Lung (tissue), 12 donors: ENCODE data around the gene REEP3. TPM values are rescaled to one million over a fixed set of nuclear protein-coding genes. Genes with fewer than 3 reads are reported as not detected.
A peak's percentile ranks its signal among the peaks of the same experiment; 100 is the strongest.

Source experiments
- ATAC-seq: fragments of 200-7000 bp; cut with Tn5 transposase; one replicate; pipeline ENCODE4 v1.9.1; 2020; ENCODE audit warnings: moderate number of reproducible peaks; ENCODE audit not compliant: insufficient read depth, low FRiP score
- DNase-seq, 3 donors: peaks; one replicate each; pipeline ENCODE4 v3.0.0-alpha.2; 2013 to 2017
- H3K27ac ChIP-seq, 2 donors: one replicate each; pipeline ENCODE4 v1.5.1; 2013; ENCODE audit warnings: mild to moderate bottlenecking in 2 of 2, moderate library complexity in 2 of 2, control low read depth in 1 of 2, inconsistent platforms in 1 of 2, low read depth in 1 of 2, low read length in 1 of 2
- H3K27me3 ChIP-seq, 3 donors: one replicate each; pipeline ENCODE4 v1.5.1; 2013; ENCODE audit warnings: low read length in 2 of 3; ENCODE audit not compliant: control insufficient read depth in 3 of 3, insufficient read depth in 3 of 3
- H3K36me3 ChIP-seq, 4 donors: one replicate each; pipeline ENCODE4 v1.5.1; 2013; ENCODE audit warnings: low read length in 4 of 4, mild to moderate bottlenecking in 1 of 4, moderate library complexity in 1 of 4; ENCODE audit not compliant: control insufficient read depth in 4 of 4, insufficient read depth in 4 of 4
- H3K4me1 ChIP-seq, 5 donors: one replicate each; pipeline ENCODE4 v1.5.1; 2013; ENCODE audit warnings: low read length in 5 of 5, mild to moderate bottlenecking in 2 of 5, moderate library complexity in 1 of 5; ENCODE audit not compliant: control insufficient read depth in 5 of 5, insufficient read depth in 5 of 5
- H3K4me3 ChIP-seq: one replicate; pipeline ENCODE4 v1.5.1; 2013; ENCODE audit warnings: mild to moderate bottlenecking, control low read depth, moderate library complexity
- H3K9ac ChIP-seq, 2 donors: one replicate each; pipeline ENCODE4 v1.5.1; 2013; ENCODE audit warnings: low read length in 2 of 2, control low read depth in 1 of 2; ENCODE audit not compliant: insufficient read depth in 1 of 2
- H3K9me3 ChIP-seq, 4 donors: one replicate each; pipeline ENCODE4 v1.5.1; 2013; ENCODE audit warnings: low read length in 3 of 4, mild to moderate bottlenecking in 1 of 4, moderate library complexity in 1 of 4; ENCODE audit not compliant: control insufficient read depth in 4 of 4, insufficient read depth in 3 of 4
- WGBS, 2 donors: extraction: QIAGEN DNeasy Blood & Tissue Kit; methylation state at CpG; one replicate each; pipeline ENCODE4 v1.1.7; 2013; 5-methylcytosine and 5-hydroxymethylcytosine counted together
- polyA plus RNA-seq, 2 donors: library from polyadenylated mRNA; stranded (reverse); fragments of 200-250 nt; gene quantifications; one replicate each; pipeline ENCODE4 v1.2.1, GENCODE V29; 2013
- total RNA-seq, 2 donors: library from RNA; depleted of rRNA in 1 of 2; stranded (reverse); fragments of >200 nt in 1 of 2; gene quantifications; one replicate each; pipeline ENCODE4 v1.2.1, GENCODE V29; 2014 to 2021
- TF ChIP-seq, protein P1 (sequence below): IDR thresholded peaks from 2 replicates; pipeline ENCODE4 v1.5.1; 2012; ENCODE audit warnings: mild to moderate bottlenecking; ENCODE audit errors: control extremely low read depth, extremely low read depth
- donor health status: control.
- donor health status: control.
- donor health status: Bipolar disorder and iron deficiency.
- donor health status: healthy.
- donor health status: DM: yes; HTN: yes; CAD: no.

The REEP3 gene
- total and polyA plus RNA-seq, 4 donors = 11.5 to 45.9 (median 24.5) TPM

DNA sequence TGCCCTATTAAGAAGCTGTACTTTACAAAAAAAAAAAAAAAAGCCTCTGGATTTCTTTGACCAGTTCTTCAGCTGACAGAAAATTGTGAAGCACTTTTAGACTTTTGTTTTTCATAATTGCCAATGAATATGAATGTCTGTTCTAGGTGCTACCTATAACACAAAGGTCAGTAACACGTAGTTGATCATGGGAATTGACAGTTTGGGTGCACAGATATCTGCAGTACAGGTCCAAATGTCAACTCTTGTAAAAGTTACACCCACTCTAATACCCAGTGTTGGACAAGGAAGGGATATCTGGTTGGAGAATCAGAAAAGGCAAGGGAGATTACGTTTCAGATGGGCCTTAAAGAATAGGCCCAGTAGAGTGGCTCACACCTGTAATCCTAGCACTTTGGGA is 1.8 kb downstream of the REEP3 start:
- no peaks in the 10 kb centered on the region for H3K27me3 ChIP-seq
- no peak overlapping the region for H3K4me3 ChIP-seq
- H3K9me3 ChIP-seq = peaks cover 0 to 3% (median 0%) of the 10 kb centered on the region in 4 donors
- 76 to 81% methylated on average over 2 of the region's 2 CpGs for WGBS, 2 donors
- H3K36me3 ChIP-seq = no peaks in the 10 kb centered on the region
- peak overlapping the region; percentile 22 to 24 for H3K27ac ChIP-seq
- TF ChIP-seq, protein P1, sequence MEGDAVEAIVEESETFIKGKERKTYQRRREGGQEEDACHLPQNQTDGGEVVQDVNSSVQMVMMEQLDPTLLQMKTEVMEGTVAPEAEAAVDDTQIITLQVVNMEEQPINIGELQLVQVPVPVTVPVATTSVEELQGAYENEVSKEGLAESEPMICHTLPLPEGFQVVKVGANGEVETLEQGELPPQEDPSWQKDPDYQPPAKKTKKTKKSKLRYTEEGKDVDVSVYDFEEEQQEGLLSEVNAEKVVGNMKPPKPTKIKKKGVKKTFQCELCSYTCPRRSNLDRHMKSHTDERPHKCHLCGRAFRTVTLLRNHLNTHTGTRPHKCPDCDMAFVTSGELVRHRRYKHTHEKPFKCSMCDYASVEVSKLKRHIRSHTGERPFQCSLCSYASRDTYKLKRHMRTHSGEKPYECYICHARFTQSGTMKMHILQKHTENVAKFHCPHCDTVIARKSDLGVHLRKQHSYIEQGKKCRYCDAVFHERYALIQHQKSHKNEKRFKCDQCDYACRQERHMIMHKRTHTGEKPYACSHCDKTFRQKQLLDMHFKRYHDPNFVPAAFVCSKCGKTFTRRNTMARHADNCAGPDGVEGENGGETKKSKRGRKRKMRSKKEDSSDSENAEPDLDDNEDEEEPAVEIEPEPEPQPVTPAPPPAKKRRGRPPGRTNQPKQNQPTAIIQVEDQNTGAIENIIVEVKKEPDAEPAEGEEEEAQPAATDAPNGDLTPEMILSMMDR = no peak
- DNase-seq (no peak), ATAC-seq (no peak)
- peaks cover 0 to 19% (median 7%) of the 10 kb centered on the region in 5 donors for H3K4me1 ChIP-seq
- H3K9ac ChIP-seq = peak overlapping the region; percentile 88 to 90

DNA sequence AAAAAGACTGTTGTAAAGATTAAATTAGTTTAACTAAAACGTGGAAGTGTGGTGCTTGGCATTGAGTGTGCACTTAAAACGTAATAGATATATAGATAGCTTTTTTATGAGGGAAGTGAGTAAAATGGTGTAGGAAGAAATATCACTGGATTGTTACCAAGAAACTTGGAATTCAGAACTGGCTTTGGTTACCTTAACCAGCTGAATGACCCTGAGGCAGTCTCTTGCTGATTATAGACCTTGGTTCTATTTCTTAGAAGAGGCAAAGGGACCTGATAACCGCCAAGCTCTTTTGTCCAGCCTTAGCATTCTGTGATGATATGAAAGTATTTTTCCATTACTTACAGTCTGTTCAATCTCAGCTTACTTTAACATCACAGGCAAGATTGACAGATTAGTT is 3.8 kb downstream of the REEP3 start:
- TF ChIP-seq, protein P1 = no peak
- Histone ChIP-seq H3K4me3 (no peak overlapping the region), H3K36me3 (peaks cover 0 to 3% (median 1%) of the 10 kb centered on the region in 4 donors), H3K4me1 (peaks cover 0 to 20% (median 7%) of the 10 kb centered on the region in 5 donors), H3K27me3 (no peaks in the 10 kb centered on the region), H3K27ac (no peak overlapping the region), H3K9ac (no peak overlapping the region), H3K9me3 (peaks cover 0 to 3% (median 0%) of the 10 kb centered on the region in 4 donors)
- 82 to 84% methylated on average over 3 of the region's 3 CpGs for WGBS, 2 donors
- DNase-seq (no peak), ATAC-seq (no peak)

GRCh38 chr10:63527401-63527800 is 6.2 kb downstream of the REEP3 start:
- DNase-seq (no peak), ATAC-seq (no peak)
- no peak overlapping the region for H3K9ac ChIP-seq
- H3K4me3 ChIP-seq = no peak overlapping the region
- TF ChIP-seq, protein P1 = no peak
- peaks cover 0 to 22% (median 7%) of the 10 kb centered on the region in 5 donors for H3K4me1 ChIP-seq
- H3K27ac ChIP-seq = no peak overlapping the region
- no peaks in the 10 kb centered on the region for H3K9me3 ChIP-seq
- WGBS, 2 donors = 96 to 99% methylated on average over 4 of the region's 4 CpGs
- H3K36me3 ChIP-seq = peaks cover 0 to 3% (median 1%) of the 10 kb centered on the region in 4 donors
- H3K27me3 ChIP-seq = no peaks in the 10 kb centered on the region
